DOHH2 (cell line): ENCODE measurements around the gene ABCF1.
A peak's percentile ranks its signal among the peaks of the same experiment; 100 is the strongest.

Experiments used
- H3F3A ChIP-seq: fragments of 200-600 bp; sonication (generic), shearing (Covaris generic); 2 replicates; pipeline ENCODE4 v1.6.0; 2016; ENCODE audit warnings: antibody characterized with exemption, mild to moderate bottlenecking; ENCODE audit not compliant: control insufficient read depth, insufficient read depth
- H3K27ac ChIP-seq: fragments of 200-600 bp; sonication (generic); 2 replicates; pipeline ENCODE4 v1.5.1; 2014; ENCODE audit warnings: low read depth, mild to moderate bottlenecking, low read length, moderate library complexity
- H3K27me3 ChIP-seq: fragments of 200-600 bp; sonication (generic); 2 replicates; pipeline ENCODE4 v1.6.1; 2014; ENCODE audit warnings: mild to moderate bottlenecking, low read length, mixed read lengths; ENCODE audit not compliant: control insufficient read depth
- H3K36me3 ChIP-seq: fragments of 200-600 bp; sonication (generic); 2 replicates; pipeline ENCODE4 v1.6.1; 2014; ENCODE audit warnings: mild to moderate bottlenecking, low read length, moderate library complexity, mixed read lengths; ENCODE audit not compliant: control insufficient read depth
- H3K4me1 ChIP-seq: fragments of 200-600 bp; sonication (generic); 2 replicates; pipeline ENCODE4 v1.6.1; 2014; ENCODE audit warnings: mild to moderate bottlenecking, low read length, mixed read lengths; ENCODE audit not compliant: control insufficient read depth
- H3K4me2 ChIP-seq: fragments of 200-600 bp; sonication (generic); 2 replicates; pipeline ENCODE4 v1.6.0; 2014; ENCODE audit warnings: mild to moderate bottlenecking, low read length, moderate library complexity
- H3K4me3 ChIP-seq: fragments of 200-600 bp; sonication (generic); 2 replicates; pipeline ENCODE4 v1.5.1; 2014; ENCODE audit warnings: mild to moderate bottlenecking, low read length, mixed read lengths
- H3K79me2 ChIP-seq: fragments of 200-600 bp; sonication (generic); 2 replicates; pipeline ENCODE4 v1.6.1; 2014; ENCODE audit warnings: mild to moderate bottlenecking, low read length, mixed read lengths; ENCODE audit not compliant: control insufficient read depth
- H3K9me2 ChIP-seq: fragments of 200-600 bp; sonication (generic); replicated peaks from 2 replicates; pipeline ENCODE4 v1.6.1; 2014; ENCODE audit warnings: mild to moderate bottlenecking, low read length, mixed read lengths; ENCODE audit not compliant: control insufficient read depth
- H3K9me3 ChIP-seq: fragments of 200-600 bp; sonication (generic); 2 replicates; pipeline ENCODE4 v1.6.1; 2014; ENCODE audit warnings: antibody characterized with exemption, low read length, mixed read lengths; ENCODE audit not compliant: control insufficient read depth, insufficient read depth
- H4K20me1 ChIP-seq: fragments of 200-600 bp; sonication (generic); 2 replicates; pipeline ENCODE4 v1.6.0; 2014; ENCODE audit warnings: low read depth, mild to moderate bottlenecking, antibody characterized with exemption, low read length, moderate library complexity; ENCODE audit not compliant: control insufficient read depth, insufficient read depth
- CTCF ChIP-seq: fragments of 200-600 bp; sonication (generic); IDR thresholded peaks from one replicate; pipeline ENCODE4 v1.5.1; 2014; ENCODE audit warnings: antibody characterized with exemption, mild to moderate bottlenecking, low read depth, low read length; ENCODE audit not compliant: poor library complexity, severe bottlenecking
- EZH2phosphoT487 ChIP-seq: fragments of 200-600 bp; sonication (generic); IDR thresholded peaks from 2 replicates; pipeline ENCODE4 v1.6.1; 2017; ENCODE audit warnings: borderline replicate concordance, mild to moderate bottlenecking, antibody characterized with exemption, low read length, moderate library complexity, mixed read lengths

Gene ABCF1

GRCh38 chr6:30556906-30557682 is 14.1 kb upstream of the ABCF1 start, which contains the start of gene PRR3:
Gene PRR3, plus strand, starts transcription at chr6:30557295. Its CDS starts 50 bp downstream, at chr6:30557345.
- Histone ChIP-seq H3K4me2 (peak within 1 kb of the TSS; percentile 90), H3K4me3 (peak within 1 kb of the TSS; percentile 98), H3K9me2 (no peaks in the 10 kb centered on the region), H4K20me1 (peaks cover 12% of the 10 kb centered on the region; the same call in 1 of the 2 replicates), H3K4me1 (peaks cover 21% of the 10 kb centered on the region), H3K36me3 (peaks cover 76% of the 10 kb centered on the region), H3K9me3 (no peaks in the 10 kb centered on the region), H3K27me3 (no peaks in the 10 kb centered on the region), H3K27ac (peak within 1 kb of the TSS; percentile 90), H3K79me2 (peaks cover 54% of the 10 kb centered on the region), H3F3A (peaks cover 9% of the 10 kb centered on the region)
- TF ChIP-seq CTCF (no peak), EZH2phosphoT487 (no peak)

GRCh38 chr6:30557683-30557981 is 13.6 kb upstream of the ABCF1 start:
- H4K20me1 ChIP-seq, result peaks cover 12% of the 10 kb centered on the region; the same call in 1 of the 2 replicates
- H3K9me3 ChIP-seq, result no peaks in the 10 kb centered on the region
- H3K27ac ChIP-seq, result peak overlapping the region; percentile 90
- peaks cover 9% of the 10 kb centered on the region for H3F3A ChIP-seq
- H3K4me2 ChIP-seq, result peak overlapping the region; percentile 90
- peaks cover 76% of the 10 kb centered on the region for H3K36me3 ChIP-seq
- peaks cover 56% of the 10 kb centered on the region for H3K79me2 ChIP-seq
- no peaks in the 10 kb centered on the region for H3K9me2 ChIP-seq
- H3K4me3 ChIP-seq, result peak overlapping the region; percentile 98
- H3K4me1 ChIP-seq, result peaks cover 21% of the 10 kb centered on the region
- H3K27me3 ChIP-seq, result no peaks in the 10 kb centered on the region
- TF ChIP-seq EZH2phosphoT487 (no peak), CTCF (no peak)

- Histone ChIP-seq H3K27me3 (no peaks in the 10 kb centered on the region), H3K36me3 (peaks cover 55% of the 10 kb centered on the region), H3K4me3 (no peak overlapping the region), H3K4me2 (no peak overlapping the region), H3K79me2 (peaks cover 43% of the 10 kb centered on the region), H3F3A (peaks cover 12% of the 10 kb centered on the region), H4K20me1 (peaks cover 12% of the 10 kb centered on the region; the same call in 1 of the 2 replicates), H3K9me3 (no peaks in the 10 kb centered on the region), H3K9me2 (no peaks in the 10 kb centered on the region), H3K4me1 (peaks cover 12% of the 10 kb centered on the region), H3K27ac (no peak overlapping the region)
- TF ChIP-seq EZH2phosphoT487, result no peak
- TF ChIP-seq CTCF, result no peak
Measured at GRCh38 chr6:30560930-30561329, 10.3 kb upstream of the ABCF1 start.
